Natural killer cell treated with Interleukin-12 subunit alpha and Interleukin-12 subunit beta and Interleukin-15 and Interleukin-18, amount 100 ng/mL, for 72 hours (primary cell): ENCODE data around the gene WDR86. TPM values are rescaled to one million over a fixed set of nuclear protein-coding genes. Genes with fewer than 3 reads are reported as not detected.

ENCODE experiments used
- ATAC-seq, 2 donors: fragments of 150-1000 bp; cut with Tn5 transposase in 1 of 2; sonication (Bioruptor Pico), chemical (Tn5 transposase) in 1 of 2; 2 replicates each; pipeline ENCODE4 v1.10.0; 2021
- DNase-seq: peaks from one replicate; pipeline ENCODE4 v3.0.0; 2022; ENCODE audit warnings: low spot score
- H3K27ac Mint-ChIP-seq, 2 donors: 1 replicate in 1 of 2; 2 replicates in 1 of 2; pipeline ENCODE4 v1.8.0; 2022; ENCODE audit warnings: mixed read lengths in 2 of 2, mild to moderate bottlenecking in 1 of 2, moderate library complexity in 1 of 2
- H3K27me3 Mint-ChIP-seq, 2 donors: 1 replicate in 1 of 2; 2 replicates in 1 of 2; pipeline ENCODE4 v1.8.0; 2022; ENCODE audit warnings: mixed read lengths in 2 of 2
- H3K36me3 Mint-ChIP-seq: one replicate; pipeline ENCODE4 v1.8.0; 2022; ENCODE audit warnings: mixed read lengths
- H3K4me1 Mint-ChIP-seq, 2 donors: 1 replicate in 1 of 2; 2 replicates in 1 of 2; pipeline ENCODE4 v1.8.0; 2022; ENCODE audit warnings: low read depth in 2 of 2, mixed read lengths in 2 of 2, mild to moderate bottlenecking in 1 of 2
- H3K4me3 Mint-ChIP-seq: one replicate; pipeline ENCODE4 v1.8.0; 2022; ENCODE audit warnings: mixed read lengths
- H3K9me3 Mint-ChIP-seq: 2 replicates; pipeline ENCODE4 v1.8.0; 2022; ENCODE audit warnings: mixed read lengths
- total RNA-seq, 2 donors: library from RNA; stranded (reverse); gene quantifications; one replicate each; pipeline ENCODE4 v1.2.3, GENCODE V29; 2022

WDR86 gene
- total RNA-seq, 2 donors from 2014 or later, result not detected

GRCh38 chr7:151385626-151386300 lies 24.1 kb downstream of the WDR86 start:
- ATAC-seq, result no peak
- H3K27me3 Mint-ChIP-seq, result peaks cover 14 to 15% of the 10 kb centered on the region in 2 donors
- no peaks in the 10 kb centered on the region for H3K36me3 Mint-ChIP-seq
- no peak for DNase-seq
- no peak overlapping the region for H3K4me3 Mint-ChIP-seq
- H3K4me1 Mint-ChIP-seq, result peaks cover 4 to 9% of the 10 kb centered on the region in 2 donors
- no peak overlapping the region for H3K27ac Mint-ChIP-seq
- no peaks in the 10 kb centered on the region for H3K9me3 Mint-ChIP-seq

DNA sequence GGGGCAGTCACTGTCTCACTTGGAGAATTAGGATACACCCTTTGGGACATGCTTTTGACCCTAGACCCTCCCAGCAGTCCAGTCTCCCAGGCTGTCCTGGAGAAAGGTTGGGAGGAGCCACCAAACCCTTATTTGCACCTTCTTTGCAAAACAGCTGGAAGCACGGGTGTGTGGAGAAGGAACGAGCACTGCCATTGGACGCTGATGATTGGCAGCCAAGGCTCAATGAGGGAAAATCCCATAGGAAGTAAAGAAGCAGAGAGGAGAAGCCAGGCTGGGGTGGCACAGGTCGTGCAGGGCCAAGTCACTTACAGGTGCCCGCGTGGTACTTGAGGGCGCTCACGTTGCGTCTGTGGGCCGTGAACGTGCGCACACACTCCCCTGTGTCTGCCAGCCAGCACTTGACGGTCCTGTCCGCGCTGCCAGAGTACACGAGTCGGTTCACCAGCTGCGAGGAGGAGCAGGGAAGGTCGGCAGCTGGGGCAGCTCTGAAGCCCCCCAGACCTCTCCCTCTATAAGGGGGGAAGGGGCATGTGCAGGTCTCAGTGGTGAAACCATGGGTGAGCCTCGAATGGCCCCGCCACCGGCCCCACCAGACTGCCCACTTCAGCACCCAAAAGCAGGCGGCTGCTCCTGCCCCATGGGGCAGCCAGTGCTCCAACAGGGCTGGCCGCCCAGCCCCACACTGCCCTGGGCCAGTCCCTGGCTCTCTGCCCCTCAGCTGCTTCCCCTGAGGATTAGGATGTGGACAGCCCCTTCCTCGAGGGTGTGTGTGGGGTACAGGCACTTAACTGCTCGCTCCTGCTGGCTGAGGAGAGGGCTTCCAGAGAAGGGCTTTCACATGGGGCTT lies 24.8 kb downstream of the WDR86 start:
- peak; percentile 25 for DNase-seq

GRCh38 chr7:151384352-151384697 lies 25.5 kb downstream of the WDR86 start:
- Mint-ChIP-seq H3K27ac (no peak overlapping the region), H3K9me3 (no peaks in the 10 kb centered on the region), H3K4me3 (no peak overlapping the region), H3K27me3 (peaks cover 10 to 14% of the 10 kb centered on the region in 2 donors), H3K36me3 (no peaks in the 10 kb centered on the region), H3K4me1 (peaks cover 4 to 10% of the 10 kb centered on the region in 2 donors)
- ATAC-seq (no peak), DNase-seq (peak; percentile 49)

More for the DNA sequence above, 24.8 kb downstream of the WDR86 start:
- Mint-ChIP-seq H3K4me3 (no peak overlapping the region), H3K27ac (no peak overlapping the region), H3K36me3 (no peaks in the 10 kb centered on the region), H3K9me3 (no peaks in the 10 kb centered on the region), H3K27me3 (peaks cover 10 to 14% of the 10 kb centered on the region in 2 donors), H3K4me1 (peaks cover 4 to 10% of the 10 kb centered on the region in 2 donors)
- ATAC-seq, result no peak

DNA sequence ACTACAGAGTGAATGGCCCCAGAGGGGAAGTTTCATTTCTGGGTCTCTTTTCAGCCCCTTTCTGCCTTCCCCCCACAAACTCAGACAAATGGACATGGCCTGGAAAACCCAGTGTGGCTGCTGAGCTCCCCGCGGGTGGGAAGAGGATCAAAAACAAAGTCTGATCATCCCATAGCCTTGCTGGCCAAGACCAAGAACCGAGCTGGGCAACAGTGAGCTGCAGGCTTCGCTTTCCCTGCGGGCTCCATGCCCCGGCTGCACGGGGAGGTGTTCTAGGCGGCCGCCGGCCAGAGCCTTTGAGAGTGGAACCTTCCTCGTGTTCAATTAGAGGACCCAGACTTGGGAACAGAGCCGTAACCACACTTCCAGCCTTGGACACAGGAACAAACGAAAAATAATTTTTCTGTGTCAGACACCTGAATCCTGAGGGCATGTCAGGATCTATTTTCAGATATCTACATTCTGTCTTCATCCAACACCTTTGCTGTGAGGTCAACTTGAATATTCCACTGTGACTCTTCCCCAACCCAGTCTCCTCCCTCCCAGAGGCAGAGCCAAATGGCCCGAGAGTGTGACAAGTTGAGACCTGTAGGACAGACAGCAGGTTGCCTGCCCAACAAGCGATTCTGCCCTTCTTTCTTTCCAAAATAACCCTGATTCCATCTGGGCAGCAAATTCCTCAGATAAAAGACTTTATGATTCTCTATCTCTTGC lies 26.0 kb downstream of the WDR86 start:
- H3K27ac Mint-ChIP-seq, result no peak overlapping the region
- no peak overlapping the region for H3K4me3 Mint-ChIP-seq
- H3K27me3 Mint-ChIP-seq, result peaks cover 10 to 14% of the 10 kb centered on the region in 2 donors
- DNase-seq, result no peak
- no peak for ATAC-seq
- H3K9me3 Mint-ChIP-seq, result no peaks in the 10 kb centered on the region
- H3K36me3 Mint-ChIP-seq, result no peaks in the 10 kb centered on the region
- peaks cover 4 to 10% of the 10 kb centered on the region in 2 donors for H3K4me1 Mint-ChIP-seq

GRCh38 chr7:151382079-151382885 lies 27.6 kb downstream of the WDR86 start:
- ATAC-seq (no peak), DNase-seq (no peak)
- peak overlapping the region; percentile 64 for H3K4me3 Mint-ChIP-seq
- H3K36me3 Mint-ChIP-seq, result no peaks in the 10 kb centered on the region
- H3K27ac Mint-ChIP-seq, result no peak overlapping the region
- peaks cover 10 to 14% of the 10 kb centered on the region in 2 donors for H3K27me3 Mint-ChIP-seq
- H3K4me1 Mint-ChIP-seq, result peaks cover 4 to 12% of the 10 kb centered on the region in 2 donors
- no peaks in the 10 kb centered on the region for H3K9me3 Mint-ChIP-seq

DNA sequence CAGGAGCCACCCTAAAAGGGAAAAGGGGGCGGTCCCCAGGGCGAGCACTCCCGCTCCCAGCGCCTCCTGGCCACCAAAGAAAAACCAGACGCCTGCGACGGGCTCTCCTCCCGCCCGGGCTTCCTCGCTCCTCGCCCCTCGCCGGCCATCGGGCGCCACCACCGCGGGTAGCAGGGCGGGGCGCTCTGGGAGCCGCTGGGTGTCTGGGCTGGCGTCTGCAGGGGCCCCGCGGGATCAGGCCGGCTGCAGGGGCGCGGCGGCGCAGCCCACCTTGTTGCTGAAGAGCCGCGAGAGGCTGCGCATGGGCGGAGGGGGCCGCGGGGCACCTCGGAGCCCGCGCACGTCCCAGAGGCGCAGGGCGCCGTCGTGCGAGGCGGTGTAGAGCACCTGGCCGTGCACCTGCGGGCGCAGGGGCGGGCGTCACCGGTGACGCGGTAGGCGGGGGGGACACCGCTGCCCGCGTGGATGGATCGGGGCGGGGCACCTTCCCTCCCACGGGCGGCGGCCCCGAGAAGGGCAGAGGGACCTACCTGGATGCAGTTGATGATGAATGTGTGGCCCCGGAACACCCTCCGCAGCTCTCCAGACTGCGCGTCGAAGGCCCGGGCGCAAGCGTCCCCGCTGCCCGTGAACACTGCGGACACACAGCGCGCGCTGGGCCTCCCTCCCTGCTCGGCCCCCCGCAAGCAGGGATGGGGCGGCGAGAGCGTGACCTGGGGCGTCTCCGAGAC lies 28.3 kb downstream of the WDR86 start:
- Mint-ChIP-seq H3K27ac (no peak overlapping the region), H3K4me1 (peaks cover 4 to 12% of the 10 kb centered on the region in 2 donors), H3K36me3 (no peaks in the 10 kb centered on the region), H3K27me3 (peaks cover 10 to 14% of the 10 kb centered on the region in 2 donors), H3K4me3 (no peak overlapping the region), H3K9me3 (no peaks in the 10 kb centered on the region)
- ATAC-seq, result no peak
- DNase-seq, result no peak

DNA sequence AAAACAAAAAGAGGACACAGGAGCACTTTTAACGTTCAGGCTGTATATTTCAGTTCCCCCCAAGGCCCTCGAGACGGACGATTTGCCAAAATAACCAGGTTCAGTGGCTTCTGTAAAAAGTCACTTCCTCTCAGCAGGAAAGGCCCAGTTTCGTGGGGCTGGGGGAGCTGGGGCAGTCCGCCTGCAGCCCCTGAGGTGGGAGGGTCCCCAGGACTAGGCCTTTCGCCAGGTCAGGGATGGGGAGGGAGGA lies 28.8 kb downstream of the WDR86 start:
- ATAC-seq (peak in 1 of 2 donors; percentile 13), DNase-seq (no peak)
- Mint-ChIP-seq H3K9me3 (no peaks in the 10 kb centered on the region), H3K27ac (no peak overlapping the region), H3K4me3 (peak overlapping the region; percentile 15), H3K36me3 (no peaks in the 10 kb centered on the region), H3K4me1 (peaks cover 4 to 12% of the 10 kb centered on the region in 2 donors), H3K27me3 (peaks cover 10 to 14% of the 10 kb centered on the region in 2 donors)

DNA sequence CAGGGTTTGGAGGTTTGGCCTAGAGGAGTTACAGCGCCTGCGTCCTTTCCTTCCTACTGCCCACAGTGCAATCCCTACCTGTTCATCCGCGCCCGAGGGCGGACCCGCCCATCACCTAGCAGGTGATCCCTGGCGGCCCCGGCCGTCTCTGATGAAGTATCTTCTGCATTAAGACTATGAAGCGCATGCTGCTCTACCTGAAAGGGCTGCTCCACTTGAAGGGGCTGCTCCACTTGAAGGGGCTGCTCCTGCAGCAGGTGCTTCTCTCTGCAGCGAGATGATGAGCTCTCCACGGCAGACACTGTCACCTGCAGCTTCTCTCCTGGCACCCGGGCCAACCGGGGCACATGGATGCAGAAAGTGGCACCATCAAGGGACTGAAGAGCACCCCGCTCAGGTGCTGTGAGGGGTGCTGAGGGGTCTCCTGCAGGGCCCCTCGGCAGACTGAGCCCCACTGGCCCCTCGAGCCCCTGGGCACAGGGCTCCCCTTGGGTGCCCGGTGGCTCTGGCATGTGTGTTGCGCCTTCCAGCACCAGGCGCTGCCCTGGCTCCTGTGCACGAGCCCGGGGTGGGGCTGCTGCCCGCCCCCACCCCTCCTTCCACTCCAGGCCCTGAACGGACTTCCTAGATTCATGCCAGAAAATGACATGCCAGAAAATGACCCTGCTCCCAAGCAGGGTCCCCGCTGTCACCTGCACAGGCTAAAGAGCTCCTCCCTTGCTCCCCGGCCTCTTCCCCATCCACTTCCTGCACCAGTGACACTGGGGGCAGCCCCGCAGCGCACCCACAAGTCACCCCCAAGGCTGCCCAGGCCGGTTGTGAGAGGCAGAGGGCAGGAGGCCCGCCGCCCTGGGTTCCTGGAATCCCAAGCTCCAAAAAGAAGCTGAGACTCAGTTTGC lies 29.4 kb downstream of the WDR86 start:
- no peaks in the 10 kb centered on the region for H3K36me3 Mint-ChIP-seq
- no peak overlapping the region for H3K27ac Mint-ChIP-seq
- H3K27me3 Mint-ChIP-seq, result peaks cover 10 to 14% of the 10 kb centered on the region in 2 donors
- H3K4me3 Mint-ChIP-seq, result peak overlapping the region; percentile 15
- no peaks in the 10 kb centered on the region for H3K9me3 Mint-ChIP-seq
- DNase-seq (no peak), ATAC-seq (no peak)
- peaks cover 4 to 12% of the 10 kb centered on the region in 2 donors for H3K4me1 Mint-ChIP-seq

- DNase-seq (no peak), ATAC-seq (no peak)
- no peaks in the 10 kb centered on the region for H3K36me3 Mint-ChIP-seq
- H3K27ac Mint-ChIP-seq, result no peak overlapping the region
- peaks cover 10 to 12% of the 10 kb centered on the region in 2 donors for H3K27me3 Mint-ChIP-seq
- peaks cover 4 to 12% of the 10 kb centered on the region in 2 donors for H3K4me1 Mint-ChIP-seq
- no peaks in the 10 kb centered on the region for H3K9me3 Mint-ChIP-seq
- no peak overlapping the region for H3K4me3 Mint-ChIP-seq
These were observed 30.2 kb downstream of the WDR86 start for GRCh38 chr7:151379534-151380198.

DNA sequence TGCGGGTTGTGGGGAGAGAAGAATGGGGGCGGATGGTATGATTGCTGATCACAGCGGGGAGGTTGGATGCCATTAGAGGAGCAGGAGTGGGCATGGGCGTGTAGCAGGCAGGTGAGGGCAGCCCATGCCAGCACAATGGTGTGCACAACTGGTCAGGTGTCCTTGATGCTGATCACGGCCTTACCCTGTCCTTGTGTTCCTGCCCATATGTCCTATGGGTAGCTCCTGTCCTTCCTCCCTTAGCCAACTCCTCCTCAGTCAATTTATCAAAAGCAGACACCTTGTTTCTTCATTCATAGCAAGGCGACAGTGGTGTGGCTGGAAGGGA lies 30.7 kb downstream of the WDR86 start:
- Mint-ChIP-seq H3K27me3 (peaks cover 7 to 9% of the 10 kb centered on the region in 2 donors), H3K4me3 (no peak overlapping the region), H3K27ac (no peak overlapping the region), H3K9me3 (no peaks in the 10 kb centered on the region), H3K4me1 (peaks cover 4 to 12% of the 10 kb centered on the region in 2 donors), H3K36me3 (no peaks in the 10 kb centered on the region)
- DNase-seq (peak; percentile 25), ATAC-seq (peak in 1 of 2 donors; percentile 9)

DNA sequence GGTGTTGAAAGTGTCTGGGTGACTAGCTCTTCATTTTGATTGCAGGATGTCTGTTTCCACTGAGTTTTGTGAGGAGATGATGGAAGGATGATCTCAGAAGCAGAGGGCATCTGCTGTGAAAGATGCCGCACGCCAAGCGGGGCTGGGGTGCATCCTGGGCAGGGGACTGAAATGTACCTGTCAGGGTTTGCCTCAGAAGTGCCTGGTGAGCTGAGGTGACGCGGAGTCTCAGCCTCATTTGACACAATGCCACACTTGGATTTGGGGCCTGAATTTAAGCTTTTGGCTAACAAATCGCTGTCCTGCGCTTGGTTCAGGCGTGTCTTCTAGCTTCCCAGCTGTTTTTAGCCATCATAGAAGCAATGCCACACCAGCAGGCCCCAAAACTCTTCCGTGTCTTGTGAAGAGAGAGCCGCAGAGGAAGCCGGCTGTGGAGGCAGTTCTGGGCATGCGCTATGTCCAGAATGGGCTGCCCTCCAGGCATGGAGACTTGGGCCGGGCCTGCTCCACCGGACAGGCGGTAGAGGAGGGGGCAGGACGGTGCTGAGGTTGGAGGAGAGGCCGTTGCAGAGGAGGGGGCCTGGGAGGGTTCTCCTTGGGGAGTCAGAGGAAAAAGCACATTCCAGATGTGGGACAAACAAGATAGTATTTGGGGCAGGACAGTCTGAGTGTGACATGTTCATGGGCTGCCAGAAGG lies 31.2 kb downstream of the WDR86 start:
- DNase-seq (peak; percentile 35), ATAC-seq (no peak)
- Mint-ChIP-seq H3K4me1 (peaks cover 4 to 12% of the 10 kb centered on the region in 2 donors), H3K27ac (no peak overlapping the region), H3K9me3 (no peaks in the 10 kb centered on the region), H3K36me3 (no peaks in the 10 kb centered on the region), H3K4me3 (no peak overlapping the region), H3K27me3 (peaks cover 5 to 7% of the 10 kb centered on the region in 2 donors)
